Activated CD4-positive, CD25-positive, alpha-beta regulatory T cell treated with anti-CD3 and anti-CD28 coated beads, Interleukin-2, amount 50 U/mL, for 24 hours (primary cell): ENCODE measurements around the gene MFAP3.
"Not testable (repeated sequence)": the region's sequence is repeated elsewhere in the genome, so short reads cannot be mapped to it uniquely, and the experiment has no call there.

ENCODE experiments used
- ATAC-seq, 2 donors: fragments of 150-1000 bp; cut with Tn5 transposase; one replicate each; pipeline ENCODE4 v1.10.0; 2021; ENCODE audit warnings: mild to moderate bottlenecking in 1 of 2, moderate library complexity in 1 of 2

Gene MFAP3

GRCh38 chr5:154055201-154055600 lies 16.4 kb downstream of the MFAP3 start:
- no peak for ATAC-seq

- ATAC-seq, result no peak
Observed at GRCh38 chr5:154058055-154059038, 19.6 kb downstream of the MFAP3 start.

- no peak for ATAC-seq
Observed at GRCh38 chr5:154059039-154059430, 20.3 kb downstream of the MFAP3 start.

GRCh38 chr5:154059583-154059982 lies 20.8 kb downstream of the MFAP3 start:
- ATAC-seq, result peak in 1 of 2 donors; percentile 30

- ATAC-seq, result no peak
Observed at GRCh38 chr5:154060606-154061005, 21.8 kb downstream of the MFAP3 start.

GRCh38 chr5:154063372-154063771 lies 24.6 kb downstream of the MFAP3 start:
- no peak for ATAC-seq

- no peak for ATAC-seq
Observed at GRCh38 chr5:154065971-154066370, 27.2 kb downstream of the MFAP3 start.

GRCh38 chr5:154069854-154070253 lies 31.1 kb downstream of the MFAP3 start:
- ATAC-seq, result not testable (repeated sequence)

- no peak for ATAC-seq
Observed at GRCh38 chr5:154071799-154072413, 33.1 kb downstream of the MFAP3 start.

- peak; percentile 76 to 78 for ATAC-seq
Observed at GRCh38 chr5:154072414-154073171, 33.8 kb downstream of the MFAP3 start.

GRCh38 chr5:154076240-154076922 lies 37.6 kb downstream of the MFAP3 start:
- no peak for ATAC-seq

GRCh38 chr5:154077696-154078095 lies 38.9 kb downstream of the MFAP3 start:
- ATAC-seq, result no peak

- no peak for ATAC-seq
Observed at GRCh38 chr5:154078272-154078671, 39.5 kb downstream of the MFAP3 start.

GRCh38 chr5:154081246-154081645 lies 42.5 kb downstream of the MFAP3 start:
- ATAC-seq, result no peak

GRCh38 chr5:154084062-154084639 lies 45.4 kb downstream of the MFAP3 start:
- ATAC-seq, result no peak

GRCh38 chr5:154086146-154086545 lies 47.4 kb downstream of the MFAP3 start:
- no peak for ATAC-seq

- no peak for ATAC-seq
Observed at GRCh38 chr5:154086641-154087040, 47.9 kb downstream of the MFAP3 start.

- no peak for ATAC-seq
Observed at GRCh38 chr5:154087260-154087659, 48.5 kb downstream of the MFAP3 start.

GRCh38 chr5:154088801-154089200 lies 50.0 kb downstream of the MFAP3 start:
- ATAC-seq, result no peak

- ATAC-seq, result no peak
Observed at GRCh38 chr5:154090656-154091055, 51.9 kb downstream of the MFAP3 start.

GRCh38 chr5:154092356-154093141 lies 53.8 kb downstream of the MFAP3 start:
- ATAC-seq, result no peak
